Aortic smooth muscle cell (primary cell): Measurements from ENCODE around the gene ATG16L2. TPM values are rescaled to one million over a fixed set of nuclear protein-coding genes. Genes with fewer than 3 reads are reported as not detected.

Experiments
- total RNA-seq: library from RNA; depleted of rRNA; stranded (reverse); fragments of >200 nt; gene quantifications from 2 replicates; pipeline ENCODE4 v1.2.3, GENCODE V29; 2014

The ATG16L2 gene
- 7.3 TPM in 2 replicates for total RNA-seq

GRCh38 chr11:72814286-72815109, at the start of gene ATG16L2:
Gene ATG16L2, plus strand, starts transcription at chr11:72814411. Its CDS starts 35 bp downstream, at chr11:72814446.

GRCh38 chr11:72793425-72794367, 20.5 kb upstream of the ATG16L2 start, which contains the start of gene STARD10:
Gene STARD10, minus strand, starts transcription at chr11:72794047. Its CDS starts 12,866 bp downstream, at chr11:72781181.

Other genes starting within 250 kb of the ATG16L2 start
- gene PDE2A, start 140.0 kb upstream of the ATG16L2 start, total RNA-seq, result 1.2 and 2.9 TPM in 2 replicates
- gene ARAP1, start 62.0 kb upstream of the ATG16L2 start, total RNA-seq, result 81.2 and 91.2 TPM in 2 replicates
- gene STARD10, start 20.4 kb upstream of the ATG16L2 start, total RNA-seq, result 9.1 and 10.4 TPM in 2 replicates